Kidney epithelial cell (primary cell): ENCODE data around the gene SNTB2. TPM values are rescaled to one million over a fixed set of nuclear protein-coding genes. Genes with fewer than 3 reads are reported as not detected.
"Not testable (repeated sequence)": the region's sequence is repeated elsewhere in the genome, so short reads cannot be mapped to it uniquely, and the experiment has no call there.

Experiments used
- DNase-seq: peaks from one replicate; pipeline ENCODE4 v3.0.0-alpha.2; 2010; ENCODE audit warnings: low read depth
- H3K27me3 ChIP-seq: 2 replicates; pipeline ENCODE4 v1.6.0; 2011; ENCODE audit warnings: low read length; ENCODE audit not compliant: control insufficient read depth, insufficient read depth
- H3K36me3 ChIP-seq: 2 replicates; pipeline ENCODE4 v1.5.1; 2011; ENCODE audit warnings: low read length; ENCODE audit not compliant: control insufficient read depth, insufficient read depth
- H3K4me3 ChIP-seq: 2 replicates; pipeline ENCODE4 v1.5.1; 2011; ENCODE audit warnings: low read depth, mild to moderate bottlenecking, control low read depth, low read length
- total RNA-seq: library from RNA; depleted of rRNA; stranded (reverse); fragments of >200 nt; gene quantifications from 2 replicates; pipeline ENCODE4 v1.2.3, GENCODE V29; 2015
- TF ChIP-seq, protein P1 (sequence below): IDR thresholded peaks from 2 replicates; pipeline ENCODE4 v1.5.1; 2011; ENCODE audit warnings: mild to moderate bottlenecking, moderate library complexity, low read length, control low read depth, inconsistent platforms; ENCODE audit not compliant: insufficient read depth, poor library complexity, severe bottlenecking

Gene SNTB2
- total RNA-seq, 1 donor from 2014 or later: 9.0 TPM

DNA sequence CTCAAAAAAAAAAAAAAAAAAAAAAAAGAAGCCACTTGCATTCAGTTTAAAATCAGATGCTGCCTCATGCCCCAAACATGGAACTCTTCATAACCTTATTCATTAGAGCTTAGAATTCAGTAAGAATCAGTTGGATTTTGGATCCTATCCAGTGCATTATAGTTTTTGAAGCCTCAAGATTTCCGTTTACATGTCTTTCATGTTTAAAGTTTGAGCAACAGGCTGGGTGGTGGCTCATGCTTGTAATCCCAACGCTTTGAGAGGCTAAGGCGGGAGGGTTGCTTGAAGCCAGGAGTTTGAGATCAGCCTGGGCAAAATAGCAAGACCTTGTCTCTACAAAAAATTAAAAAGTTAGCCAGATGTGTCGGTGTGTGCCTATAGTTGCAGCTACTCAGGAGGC, 55.0 kb downstream of the SNTB2 start:
- DNase-seq: no peak

DNA sequence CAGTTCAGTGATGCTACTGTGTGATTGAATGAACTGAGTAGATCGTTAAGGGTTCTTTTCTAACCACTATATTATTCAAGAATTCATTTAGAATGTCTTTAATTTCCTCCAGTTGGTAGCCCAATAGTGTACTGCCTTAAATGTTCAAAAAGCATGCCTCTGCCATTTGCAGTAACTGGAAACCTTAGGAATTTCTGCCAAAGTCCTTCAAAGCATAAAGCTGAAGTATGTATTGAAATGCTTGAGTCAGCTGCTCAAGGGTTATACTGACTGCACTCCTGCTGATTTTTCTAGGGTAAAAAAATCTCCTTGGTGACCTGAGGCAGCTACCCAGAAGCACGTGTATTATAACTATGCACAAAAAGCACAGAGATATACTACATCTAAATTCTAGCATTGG, 56.5 kb downstream of the SNTB2 start:
- TF ChIP-seq, protein P1, sequence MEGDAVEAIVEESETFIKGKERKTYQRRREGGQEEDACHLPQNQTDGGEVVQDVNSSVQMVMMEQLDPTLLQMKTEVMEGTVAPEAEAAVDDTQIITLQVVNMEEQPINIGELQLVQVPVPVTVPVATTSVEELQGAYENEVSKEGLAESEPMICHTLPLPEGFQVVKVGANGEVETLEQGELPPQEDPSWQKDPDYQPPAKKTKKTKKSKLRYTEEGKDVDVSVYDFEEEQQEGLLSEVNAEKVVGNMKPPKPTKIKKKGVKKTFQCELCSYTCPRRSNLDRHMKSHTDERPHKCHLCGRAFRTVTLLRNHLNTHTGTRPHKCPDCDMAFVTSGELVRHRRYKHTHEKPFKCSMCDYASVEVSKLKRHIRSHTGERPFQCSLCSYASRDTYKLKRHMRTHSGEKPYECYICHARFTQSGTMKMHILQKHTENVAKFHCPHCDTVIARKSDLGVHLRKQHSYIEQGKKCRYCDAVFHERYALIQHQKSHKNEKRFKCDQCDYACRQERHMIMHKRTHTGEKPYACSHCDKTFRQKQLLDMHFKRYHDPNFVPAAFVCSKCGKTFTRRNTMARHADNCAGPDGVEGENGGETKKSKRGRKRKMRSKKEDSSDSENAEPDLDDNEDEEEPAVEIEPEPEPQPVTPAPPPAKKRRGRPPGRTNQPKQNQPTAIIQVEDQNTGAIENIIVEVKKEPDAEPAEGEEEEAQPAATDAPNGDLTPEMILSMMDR: no peak
- no peak for DNase-seq
- no peak overlapping the region for H3K4me3 ChIP-seq
- H3K27me3 ChIP-seq: no peaks in the 10 kb centered on the region
- H3K36me3 ChIP-seq: no peaks in the 10 kb centered on the region

More for the DNA sequence above, 55.0 kb downstream of the SNTB2 start:
- TF ChIP-seq, protein P1: no peak
- Histone ChIP-seq H3K27me3 (no peaks in the 10 kb centered on the region), H3K36me3 (no peaks in the 10 kb centered on the region), H3K4me3 (no peak overlapping the region)

DNA sequence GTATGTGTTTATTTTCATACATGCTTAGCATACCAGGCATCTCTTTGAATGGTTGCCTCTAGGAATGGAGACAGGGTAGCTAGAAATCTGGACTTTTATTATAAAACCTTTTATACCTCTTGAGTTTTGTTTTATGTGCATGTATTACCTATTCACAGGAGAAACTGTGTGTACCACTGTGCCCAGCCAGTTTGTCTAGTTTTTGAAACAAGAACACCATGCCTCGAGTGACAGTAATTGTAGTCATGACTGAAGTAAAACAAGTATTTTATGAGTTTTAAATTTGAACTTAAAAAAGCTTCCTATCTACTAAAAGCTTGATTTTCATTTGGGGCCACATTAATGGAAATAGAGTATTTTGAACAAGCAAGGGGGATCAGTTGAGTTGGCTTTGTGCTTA, 57.4 kb downstream of the SNTB2 start:
- no peak for DNase-seq
- TF ChIP-seq, protein P1: no peak
- H3K27me3 ChIP-seq: no peaks in the 10 kb centered on the region
- no peak overlapping the region for H3K4me3 ChIP-seq
- H3K36me3 ChIP-seq: no peaks in the 10 kb centered on the region

DNA sequence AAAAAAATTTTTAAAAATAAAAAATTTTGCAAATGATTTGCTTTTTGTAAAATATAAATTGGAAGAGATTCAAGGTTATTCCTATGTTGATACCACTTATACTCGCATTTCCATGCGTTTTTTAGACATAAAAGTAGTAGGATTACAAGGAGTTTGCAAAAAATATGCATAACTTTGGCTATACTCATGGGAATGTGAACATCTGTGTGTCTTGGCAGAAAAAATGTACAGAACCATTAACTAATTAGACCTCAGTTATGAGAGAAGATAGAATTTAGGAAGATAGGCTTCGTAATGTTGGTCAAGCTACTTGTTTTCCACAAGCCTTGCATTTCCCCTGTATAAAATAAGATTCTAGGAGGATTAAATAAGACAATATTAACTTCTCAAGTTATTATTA, 63.1 kb downstream of the SNTB2 start:
- TF ChIP-seq, protein P1: no peak
- Histone ChIP-seq H3K4me3 (no peak overlapping the region), H3K36me3 (no peaks in the 10 kb centered on the region), H3K27me3 (no peaks in the 10 kb centered on the region)
- DNase-seq: no peak

DNA sequence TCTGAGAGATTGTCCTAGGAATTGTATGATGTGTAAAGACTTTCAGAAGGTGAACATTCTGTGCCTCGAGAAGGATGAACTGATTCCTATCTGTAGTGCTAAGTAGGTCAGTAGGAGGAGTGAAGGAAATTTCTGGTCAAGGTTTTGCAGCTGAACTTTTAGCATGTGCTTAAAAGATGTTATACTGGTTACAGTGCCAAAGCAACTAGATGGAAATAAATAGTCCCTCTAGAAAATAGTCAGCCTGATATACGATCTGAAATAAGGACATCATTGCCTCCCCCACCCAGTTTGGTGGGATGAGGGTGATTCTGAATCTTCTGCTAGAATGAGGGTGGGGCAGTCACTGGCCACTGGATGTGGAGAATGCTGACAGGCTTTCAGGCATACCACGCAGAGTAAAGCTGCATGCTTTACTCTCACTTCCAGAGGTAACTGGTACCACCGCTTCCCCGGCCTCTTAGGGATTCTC, 66.9 kb downstream of the SNTB2 start:
- no peak for DNase-seq
- TF ChIP-seq, protein P1: no peak
- Histone ChIP-seq H3K4me3 (no peak overlapping the region), H3K36me3 (no peaks in the 10 kb centered on the region), H3K27me3 (no peaks in the 10 kb centered on the region)

- H3K36me3 ChIP-seq, H3K27me3 ChIP-seq, H3K4me3 ChIP-seq, DNase-seq: not testable (repeated sequence)
Observed at GRCh38 chr16:69259428-69259764, 72.4 kb downstream of the SNTB2 start.

- no peak overlapping the region for H3K4me3 ChIP-seq
- H3K36me3 ChIP-seq: no peaks in the 10 kb centered on the region
- TF ChIP-seq, protein P1: no peak
- DNase-seq: no peak
- no peaks in the 10 kb centered on the region for H3K27me3 ChIP-seq
Observed at GRCh38 chr16:69260019-69260418, 73.1 kb downstream of the SNTB2 start.
